HepG2 (cell line): Measurements from ENCODE around the gene DDOST. TPM values are rescaled to one million over a fixed set of nuclear protein-coding genes. Genes with fewer than 3 reads are reported as not detected.
A peak's percentile ranks its signal among the peaks of the same experiment; 100 is the strongest.

Source experiments
- ATAC-seq: fragments of 200-7000 bp; cut with Tn5 transposase; 3 replicates; pipeline ENCODE4 v1.9.1; 2020; ENCODE audit warnings: mild to moderate bottlenecking, moderate library complexity
- BruUV-seq: library from RNA; stranded (reverse); fragments of 400-500 nt; replicated peaks from 2 replicates; lab custom pipeline; 2021; lab: Mats Ljungman, UMichigan
- CTCF ChIA-PET: fragments of 300-600 bp; formaldehyde crosslinking; extraction: SDS; loops from one replicate; lab custom pipeline; 2021; ENCODE audit warnings: low total read pairs, inconsistent platforms, low intra/inter-chr PET ratio; lab: Yijun Ruan, JAX
- POLR2A ChIA-PET: fragments of 350-600 bp; sonication (Branson Sonifier 250); formaldehyde crosslinking; loops from one replicate; lab custom pipeline; 2020; ENCODE audit warnings: antibody characterized with exemption, inconsistent platforms; lab: Yijun Ruan, JAX
- DNase-seq: peaks from one replicate; pipeline ENCODE4 v3.0.0-alpha.2; 2015; ENCODE audit warnings: low spot score
- FAIRE-seq: peaks from 3 replicates; lab custom pipeline; 2011; peaks lifted over from hg19 to GRCh38; lab: Jason Lieb, UNC
- H2AFZ ChIP-seq: one replicate; pipeline ENCODE4 v1.6.1; 2011; ENCODE audit warnings: low read length, inconsistent platforms
- H3K27ac ChIP-seq: fragments of 300-600 bp; 3 replicates; pipeline ENCODE4 v1.8.0; 2011; ENCODE audit warnings: mixed run types, mild to moderate bottlenecking, mixed read lengths, low read length, inconsistent platforms; ENCODE audit not compliant: insufficient read depth; ENCODE audit errors: extremely low read length
- H3K27me3 ChIP-seq, 2 experiments: fragments of 200-600 bp in 1 of 2; 2 replicates in 1 of 2; 3 replicates in 1 of 2; pipeline versions ENCODE4 v1.6.0 to v1.8.0; 2011; ENCODE audit warnings: low read length in 2 of 2, mild to moderate bottlenecking in 2 of 2, moderate library complexity in 2 of 2, inconsistent platforms in 1 of 2; ENCODE audit not compliant: insufficient read depth in 2 of 2, control insufficient read depth in 1 of 2
- H3K36me3 ChIP-seq, 2 experiments: fragments of 200-600 bp in 1 of 2; replicated peaks in 1 of 2; 2 replicates in 1 of 2; 3 replicates in 1 of 2; pipeline versions ENCODE4 v1.5.1 to v1.8.0; 2011; ENCODE audit warnings: low read length in 2 of 2, inconsistent platforms in 1 of 2; ENCODE audit not compliant: insufficient read depth in 2 of 2, control insufficient read depth in 1 of 2
- H3K4me1 ChIP-seq: 2 replicates; pipeline ENCODE4 v1.5.1; 2012; ENCODE audit warnings: low read length, inconsistent platforms; ENCODE audit not compliant: insufficient read depth
- H3K4me2 ChIP-seq: 2 replicates; pipeline ENCODE4 v1.6.0; 2011; ENCODE audit warnings: low read depth, low read length, inconsistent platforms
- H3K4me3 ChIP-seq, 3 experiments: fragments of 200-600 bp in 1 of 3; sonication (generic), shearing (Covaris generic) in 1 of 3; replicated peaks in 1 of 3; 2 replicates each; pipeline ENCODE4 v1.5.1; 2011 to 2016; ENCODE audit warnings: low read length in 3 of 3, inconsistent platforms in 2 of 3, low read depth in 2 of 3, mild to moderate bottlenecking in 2 of 3, control low read depth in 1 of 3, mixed read lengths in 1 of 3; ENCODE audit not compliant: insufficient read depth in 1 of 3
- H3K79me2 ChIP-seq: one replicate; pipeline ENCODE4 v1.6.1; 2011; ENCODE audit warnings: low read length, inconsistent platforms; ENCODE audit not compliant: insufficient read depth
- H3K9ac ChIP-seq: 2 replicates; pipeline ENCODE4 v1.6.0; 2011; ENCODE audit warnings: mild to moderate bottlenecking, low read depth, low read length, inconsistent platforms; ENCODE audit not compliant: insufficient read depth
- H3K9me3 ChIP-seq: 2 replicates; pipeline ENCODE4 v1.5.1; 2012; ENCODE audit warnings: mild to moderate bottlenecking, low read length
- H4K20me1 ChIP-seq: 2 replicates; pipeline ENCODE4 v1.6.0; 2011; ENCODE audit warnings: inconsistent platforms, mild to moderate bottlenecking, low read length, moderate library complexity; ENCODE audit not compliant: insufficient read depth
- ATRX ChIP-seq: sonication (generic); formaldehyde crosslinking; IDR thresholded peaks from 2 replicates; pipeline ENCODE4 v1.4.0; 2020; ENCODE audit warnings: missing genetic modification reagents, borderline replicate concordance
- ELF1 ChIP-seq: sonication (generic); formaldehyde crosslinking; IDR thresholded peaks from 2 replicates; pipeline ENCODE4 v1.4.0; 2020; ENCODE audit warnings: missing genetic modification reagents
- FOXA1 ChIP-seq, 2 experiments: fragments of 450-650 bp in 1 of 2; sonication (generic) in 1 of 2; formaldehyde crosslinking in 1 of 2; IDR thresholded peaks; 2 replicates each; pipeline versions ENCODE4 v1.4.0 to v1.6.1; 2016 to 2020; ENCODE audit warnings: missing genetic modification reagents in 1 of 2
- HBP1 ChIP-seq: IDR thresholded peaks from 2 replicates; pipeline ENCODE4 v1.6.1; 2016; ENCODE audit warnings: low read depth, control low read depth
- MAFK ChIP-seq, 2 experiments: IDR thresholded peaks in 1 of 2; conservative IDR thresholded peaks in 1 of 2; 2 replicates each; pipeline ENCODE4 v1.6.1; 2011; ENCODE audit warnings: improper control_type of control experiment in 2 of 2, low read length in 2 of 2
- MEIS2 ChIP-seq: sonication (generic); formaldehyde crosslinking; IDR thresholded peaks from 2 replicates; pipeline ENCODE4 v1.9.0; 2021; ENCODE audit warnings: mild to moderate bottlenecking, missing genetic modification reagents
- MXD4 ChIP-seq: IDR thresholded peaks from 2 replicates; pipeline ENCODE4 v1.6.1; 2016; ENCODE audit warnings: mild to moderate bottlenecking, missing biosample characterization, missing genetic modification reagents
- SIN3A ChIP-seq: IDR thresholded peaks from 2 replicates; pipeline ENCODE4 v1.6.1; 2011; ENCODE audit warnings: low read depth, mild to moderate bottlenecking, control low read depth, low read length, borderline replicate concordance
- SIX4 ChIP-seq: sonication (generic); formaldehyde crosslinking; IDR thresholded peaks from 2 replicates; pipeline ENCODE4 v1.4.0; 2020; ENCODE audit warnings: missing genetic modification reagents
- ZFP82 ChIP-seq: sonication (generic); formaldehyde crosslinking; IDR thresholded peaks from 2 replicates; pipeline ENCODE4 v1.5.1; 2020; ENCODE audit warnings: mild to moderate bottlenecking, missing genetic modification reagents, borderline replicate concordance
- ZNF10 ChIP-seq: sonication (generic); formaldehyde crosslinking; IDR thresholded peaks from 2 replicates; pipeline ENCODE4 v1.4.0; 2020; ENCODE audit warnings: mild to moderate bottlenecking, low read depth, missing genetic modification reagents, borderline replicate concordance
- ZNF121 ChIP-seq: sonication (generic); formaldehyde crosslinking; IDR thresholded peaks from 2 replicates; pipeline ENCODE4 v1.5.0; 2020; ENCODE audit warnings: mild to moderate bottlenecking, missing genetic modification reagents
- WGBS: methylation state at CpG from one replicate; pipeline ENCODE4 v1.1.6; 2017; ENCODE audit warnings: low lambda C conversion rate; 5-methylcytosine and 5-hydroxymethylcytosine counted together
- in situ Hi-C: cut with HindIII; loops from 2 replicates; pipeline ENCODE4 v1.10.0; 2017; ENCODE audit warnings: low pct_unique_long_range_greater_than_20kb; ENCODE audit not compliant: extremely low pct_ligation_motif_present
- intact Hi-C: fragments of 100-400 bp; cut with micrococcal nuclease; formaldehyde crosslinking; loops from one replicate; pipeline ENCODE4 v1.10.0; 2022; ENCODE audit not compliant: unreplicated experiment
- polyA plus RNA-seq, 8 experiments: library from polyadenylated mRNA; depleted of rRNA in 3 of 8; stranded (reverse) in 7 of 8; unstranded in 1 of 8; fragments of >200 nt; fragmentation: Illumina TruSeq in 4 of 8; extraction: Trizol in 4 of 8; gene quantifications; 2 replicates each; pipeline versions ENCODE4 v1.2.1 to v1.2.3, GENCODE V29; 2011 to 2016; ENCODE audit warnings: low read depth in 4 of 8, missing spikeins in 1 of 8, mixed read lengths in 1 of 8; ENCODE audit not compliant: insufficient read depth in 1 of 8
- total RNA-seq, 5 experiments: library from RNA; depleted of rRNA; stranded (reverse); fragments of >200 nt; fragmentation: Illumina TruSeq; extraction: Trizol; gene quantifications; 2 replicates each; pipeline ENCODE4 v1.2.3, GENCODE V29; 2016; ENCODE audit warnings: low read depth in 1 of 5
- TF ChIP-seq, protein P1 (sequence below): IDR thresholded peaks from 2 replicates; pipeline ENCODE4 v1.6.1; 2018; ENCODE audit warnings: missing genetic modification reagents, mild to moderate bottlenecking, missing compliant biosample characterization
- TF ChIP-seq, protein P2 (sequence below): sonication (generic); formaldehyde crosslinking; IDR thresholded peaks from 2 replicates; pipeline ENCODE4 v1.5.0; 2020; ENCODE audit warnings: mild to moderate bottlenecking, missing genetic modification reagents, moderate library complexity

The DDOST gene
- total and polyA plus RNA-seq, 2 of the 13 experiments (the other 11 are each of a cell fraction or from before 2014, with no cell fraction given): 335 to 494 TPM

- 38% methylated on average over 4 of the region's 4 CpGs for WGBS
- Histone ChIP-seq H3K27me3 (peaks cover 0 to 13% of the 10 kb centered on the region in 2 experiments; a peak in 2 of 5 replicates), H3K9me3 (no peaks in the 10 kb centered on the region), H3K79me2 (no peaks in the 10 kb centered on the region), H3K4me3 (no peak overlapping the region), H2AFZ (no peak overlapping the region), H3K4me1 (peaks cover 47% of the 10 kb centered on the region), H3K36me3 (no peaks in the 10 kb centered on the region), H3K27ac (no peak overlapping the region), H3K4me2 (no peak overlapping the region), H4K20me1 (no peaks in the 10 kb centered on the region), H3K9ac (no peak overlapping the region)
- ChIA-PET POLR2A (no interaction called here), CTCF (no interaction called here)
- TF ChIP-seq FOXA1 (IDR thresholded peaks at IDR 0.05) (0 out of 2 replicates have a peak, but pooled peaks have one; percentile 3), FOXA1 (CRISPR knock-in tag; IDR thresholded peaks at IDR 0.05) (no peak), HBP1 (CRISPR knock-in tag) (no peak)
- no peak for ATAC-seq
- BruUV-seq: no TSS peak
- no peak for FAIRE-seq
- intact Hi-C loops (no loop called here), in situ Hi-C loops (no loop called here)
- DNase-seq: no peak
Observed at GRCh38 chr1:20703124-20703756, 42.1 kb upstream of the DDOST start.

- WGBS: 0% methylated on average over 1 of the region's 1 CpG
- Histone ChIP-seq H3K9me3 (no peaks in the 10 kb centered on the region), H3K4me1 (peaks cover 55% of the 10 kb centered on the region), H3K9ac (no peak overlapping the region), H4K20me1 (no peaks in the 10 kb centered on the region), H3K36me3 (no peaks in the 10 kb centered on the region), H3K27ac (no peak overlapping the region), H2AFZ (no peak overlapping the region), H3K4me2 (no peak overlapping the region), H3K4me3 (no peak overlapping the region), H3K27me3 (peaks cover 5 to 20% of the 10 kb centered on the region in 2 experiments; a peak in 3 of 5 replicates), H3K79me2 (no peaks in the 10 kb centered on the region)
- no TSS peak for BruUV-seq
- no peak for DNase-seq
- ATAC-seq: peak; percentile 74
- in situ Hi-C loops (no loop called here), intact Hi-C loops (no loop called here)
- ChIA-PET CTCF (no interaction called here), POLR2A (no interaction called here)
- peak; percentile 70 for FAIRE-seq
- TF ChIP-seq ZNF121 (CRISPR knock-in tag) (no peak), SIN3A (no peak), ATRX (CRISPR knock-in tag) (no peak), SIX4 (CRISPR knock-in tag) (no peak), ELF1 (CRISPR knock-in tag) (no peak), ZNF10 (CRISPR knock-in tag) (no peak), MEIS2 (CRISPR knock-in tag) (no peak), MXD4 (CRISPR knock-in tag) (no peak), ZFP82 (CRISPR knock-in tag) (no peak), MAFK (conservative IDR thresholded peaks at IDR 0.05 in 1 of 2, IDR thresholded peaks at IDR 0.05 in 1 of 2; ENCODE audit: low read length in 2 of 2) (no peak)
- TF ChIP-seq, protein P1, sequence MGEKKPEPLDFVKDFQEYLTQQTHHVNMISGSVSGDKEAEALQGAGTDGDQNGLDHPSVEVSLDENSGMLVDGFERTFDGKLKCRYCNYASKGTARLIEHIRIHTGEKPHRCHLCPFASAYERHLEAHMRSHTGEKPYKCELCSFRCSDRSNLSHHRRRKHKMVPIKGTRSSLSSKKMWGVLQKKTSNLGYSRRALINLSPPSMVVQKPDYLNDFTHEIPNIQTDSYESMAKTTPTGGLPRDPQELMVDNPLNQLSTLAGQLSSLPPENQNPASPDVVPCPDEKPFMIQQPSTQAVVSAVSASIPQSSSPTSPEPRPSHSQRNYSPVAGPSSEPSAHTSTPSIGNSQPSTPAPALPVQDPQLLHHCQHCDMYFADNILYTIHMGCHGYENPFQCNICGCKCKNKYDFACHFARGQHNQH (CRISPR knock-in tag): no peak
- TF ChIP-seq, protein P2, sequence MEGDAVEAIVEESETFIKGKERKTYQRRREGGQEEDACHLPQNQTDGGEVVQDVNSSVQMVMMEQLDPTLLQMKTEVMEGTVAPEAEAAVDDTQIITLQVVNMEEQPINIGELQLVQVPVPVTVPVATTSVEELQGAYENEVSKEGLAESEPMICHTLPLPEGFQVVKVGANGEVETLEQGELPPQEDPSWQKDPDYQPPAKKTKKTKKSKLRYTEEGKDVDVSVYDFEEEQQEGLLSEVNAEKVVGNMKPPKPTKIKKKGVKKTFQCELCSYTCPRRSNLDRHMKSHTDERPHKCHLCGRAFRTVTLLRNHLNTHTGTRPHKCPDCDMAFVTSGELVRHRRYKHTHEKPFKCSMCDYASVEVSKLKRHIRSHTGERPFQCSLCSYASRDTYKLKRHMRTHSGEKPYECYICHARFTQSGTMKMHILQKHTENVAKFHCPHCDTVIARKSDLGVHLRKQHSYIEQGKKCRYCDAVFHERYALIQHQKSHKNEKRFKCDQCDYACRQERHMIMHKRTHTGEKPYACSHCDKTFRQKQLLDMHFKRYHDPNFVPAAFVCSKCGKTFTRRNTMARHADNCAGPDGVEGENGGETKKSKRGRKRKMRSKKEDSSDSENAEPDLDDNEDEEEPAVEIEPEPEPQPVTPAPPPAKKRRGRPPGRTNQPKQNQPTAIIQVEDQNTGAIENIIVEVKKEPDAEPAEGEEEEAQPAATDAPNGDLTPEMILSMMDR (CRISPR knock-in tag): peak; percentile 67
Observed at GRCh38 chr1:20702416-20702815, 41.2 kb upstream of the DDOST start.
